HG03469 (cell line): ENCODE data around the gene CEP20.

ENCODE experiments used
- ATAC-seq: cut with Tn5 transposase; IDR thresholded peaks from one replicate; pipeline ENCODE4 v1.9.1; 2021; ENCODE audit warnings: mild to moderate bottlenecking, moderate library complexity, moderate number of reproducible peaks; ENCODE audit not compliant: unreplicated experiment

The CEP20 gene

GRCh38 chr16:15898654-15899053 is 10.3 kb upstream of the CEP20 start:
- ATAC-seq, result no peak

GRCh38 chr16:15897834-15898254 is 9.4 kb upstream of the CEP20 start:
- no peak for ATAC-seq

DNA sequence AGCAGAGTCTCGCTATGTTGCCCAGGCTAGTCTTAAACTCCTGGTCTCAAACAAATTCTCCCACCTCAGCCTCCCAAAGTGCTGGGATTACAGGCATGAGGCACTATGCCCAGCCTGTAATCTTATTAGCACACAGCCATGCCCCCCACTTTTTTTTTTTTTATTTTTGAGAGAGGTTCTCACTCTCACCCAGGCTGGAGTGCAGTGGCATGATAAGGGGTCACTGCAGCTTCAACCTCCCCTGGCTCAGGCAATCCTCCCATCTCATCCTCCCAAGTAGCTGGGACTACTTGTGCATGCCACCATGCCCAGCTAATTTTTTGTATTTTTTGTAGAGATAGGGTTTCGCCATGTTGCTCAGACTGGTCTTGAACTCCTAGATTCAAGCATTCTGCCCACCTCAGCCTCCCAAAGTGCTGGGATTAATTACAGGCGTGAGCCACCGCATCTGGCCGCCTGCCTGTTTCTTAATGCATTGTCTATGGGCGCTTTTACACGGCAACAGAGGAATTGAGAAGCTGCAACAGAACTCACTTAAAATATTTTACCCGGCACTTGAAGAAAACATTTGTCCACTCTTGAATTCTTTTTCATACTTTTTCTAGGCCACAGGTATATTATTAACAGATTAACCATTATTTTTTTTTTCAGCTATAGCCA is 8.8 kb upstream of the CEP20 start:
- ATAC-seq, result no peak

GRCh38 chr16:15894571-15895374 is 6.4 kb upstream of the CEP20 start:
- ATAC-seq, result no peak

GRCh38 chr16:15891508-15891907 is 3.1 kb upstream of the CEP20 start:
- no peak for ATAC-seq

DNA sequence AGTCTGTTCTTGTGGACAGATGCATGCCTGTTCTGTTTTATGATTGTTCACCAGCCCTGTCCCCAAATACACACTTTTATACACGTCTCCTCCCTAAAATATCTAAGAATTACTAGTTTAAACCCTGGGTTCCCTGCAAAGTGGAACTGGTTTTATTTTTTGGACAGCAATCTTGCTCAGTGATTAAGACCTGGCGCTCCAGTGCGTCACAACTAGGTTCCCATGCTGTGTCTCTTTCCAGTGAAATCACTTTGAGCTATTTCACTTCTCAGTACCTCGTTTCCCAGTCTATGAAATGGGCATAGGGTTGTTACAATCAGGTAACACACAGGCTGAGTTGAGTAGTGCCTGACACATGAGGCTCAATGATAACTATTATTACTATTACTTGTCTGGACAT is 1.1 kb downstream of the CEP20 start:
- ATAC-seq, result no peak

DNA sequence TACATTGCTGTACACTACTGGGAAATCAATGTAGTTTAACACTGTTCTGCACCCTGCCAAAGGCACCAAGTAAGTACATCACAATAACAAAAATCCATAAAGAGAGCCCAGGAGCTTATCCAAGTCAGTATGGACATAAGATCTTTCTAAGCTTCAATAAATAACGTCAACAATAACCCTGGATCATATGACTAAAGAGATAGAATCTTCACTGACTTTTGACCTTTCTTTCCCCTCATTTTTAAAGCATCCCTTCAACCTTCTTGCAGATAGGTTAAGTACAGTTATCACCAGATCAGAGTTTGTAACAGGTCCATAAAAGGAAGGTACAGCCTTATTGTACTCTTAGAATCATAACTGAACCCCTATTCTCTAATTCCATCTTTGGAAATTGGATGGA is 2.3 kb downstream of the CEP20 start:
- ATAC-seq, result no peak

DNA sequence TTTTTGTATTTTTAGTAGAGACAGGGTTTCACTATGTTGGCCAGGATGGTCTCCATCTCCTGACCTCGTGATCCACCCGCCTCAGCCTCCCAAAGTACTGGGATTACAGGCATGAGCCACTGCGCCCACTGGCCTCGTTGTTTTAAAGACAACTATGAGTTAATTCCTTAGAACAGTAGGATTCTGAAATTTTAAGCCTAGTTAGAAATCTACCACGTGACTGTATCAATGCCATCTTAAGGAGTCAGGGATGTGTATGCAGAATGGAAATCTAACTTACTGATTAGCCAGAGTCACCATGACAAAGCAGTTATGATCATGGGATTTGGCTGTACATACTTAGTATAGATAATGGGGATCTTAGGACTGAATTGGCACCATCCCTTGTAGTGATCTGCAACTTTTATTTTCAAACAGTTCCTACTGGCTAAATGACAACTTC is 2.8 kb downstream of the CEP20 start:
- ATAC-seq, result no peak

DNA sequence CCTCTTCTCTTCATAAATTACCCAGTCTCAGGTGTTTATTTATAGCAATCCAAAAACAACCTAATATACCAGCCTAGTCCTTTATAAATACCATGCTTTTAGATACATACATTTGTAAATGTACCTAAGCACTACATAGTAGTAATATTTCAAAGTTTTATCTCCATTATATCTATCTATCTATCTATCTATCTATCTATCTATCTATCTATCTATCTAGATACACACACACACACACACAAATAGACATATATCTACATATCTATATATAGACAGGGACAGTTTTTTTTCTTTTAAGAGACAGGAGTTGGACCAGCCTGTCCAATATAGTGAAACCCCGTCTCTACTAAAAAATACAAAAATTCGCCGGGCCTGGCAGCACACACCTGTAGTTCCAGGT is 5.8 kb downstream of the CEP20 start:
- no peak for ATAC-seq

DNA sequence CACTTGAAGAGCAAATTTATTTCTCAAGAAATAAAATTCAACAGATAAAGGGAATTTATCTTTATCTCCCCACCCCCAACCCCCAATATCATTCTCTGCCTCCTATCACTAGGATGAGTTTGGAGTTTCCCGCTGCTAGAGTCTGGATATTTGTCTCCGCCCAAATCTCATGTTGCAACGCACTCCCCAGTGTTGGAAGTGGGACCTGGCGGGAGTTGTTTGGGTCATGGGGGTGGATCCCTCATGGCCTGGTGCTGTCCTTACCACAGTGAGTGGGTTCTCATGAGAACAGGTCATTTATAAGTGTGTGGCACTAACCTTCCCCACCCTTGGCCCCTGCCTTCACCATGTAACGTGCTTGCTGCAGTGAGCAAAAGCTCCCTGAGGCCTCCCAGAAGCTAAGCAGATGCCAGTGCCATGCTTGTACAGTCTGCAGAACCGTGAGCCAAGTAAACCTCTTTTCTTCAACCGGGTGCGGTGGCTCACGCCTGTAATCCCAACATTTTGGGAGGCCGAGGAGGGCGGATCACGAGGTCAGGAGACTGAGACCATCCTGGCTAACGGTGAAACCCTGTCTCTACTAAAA is 6.5 kb downstream of the CEP20 start:
- no peak for ATAC-seq

- no peak for ATAC-seq
These were observed 7.7 kb downstream of the CEP20 start for GRCh38 chr16:15880434-15881308.

DNA sequence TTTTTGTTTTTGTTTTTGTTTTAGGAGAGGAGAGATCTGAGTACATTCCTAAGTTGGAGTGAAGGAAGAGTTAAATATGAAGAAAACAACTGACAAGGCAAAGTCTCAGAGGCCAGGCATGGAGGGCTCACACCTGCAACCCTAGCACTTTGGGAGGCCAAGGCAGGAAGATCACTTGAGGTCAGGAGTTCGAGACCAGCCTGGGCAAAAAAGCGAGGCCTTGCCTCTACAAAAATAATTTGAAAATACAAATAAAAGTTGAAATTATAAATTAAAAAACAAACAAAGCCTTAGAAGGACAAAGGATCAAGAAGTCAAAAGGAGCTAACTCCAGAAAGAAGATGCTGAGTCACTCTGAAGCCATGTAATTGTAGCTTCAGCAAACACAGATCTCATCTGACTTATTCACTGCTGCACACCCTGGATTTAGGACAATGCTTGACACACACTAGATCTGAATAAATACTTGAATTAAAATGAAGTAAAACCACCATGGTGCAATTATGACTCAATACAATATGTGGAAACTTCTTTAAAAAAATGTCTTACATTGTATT is 9.1 kb downstream of the CEP20 start:
- no peak for ATAC-seq

- ATAC-seq, result no peak
These were observed 11.9 kb downstream of the CEP20 start for GRCh38 chr16:15876503-15876902.

DNA sequence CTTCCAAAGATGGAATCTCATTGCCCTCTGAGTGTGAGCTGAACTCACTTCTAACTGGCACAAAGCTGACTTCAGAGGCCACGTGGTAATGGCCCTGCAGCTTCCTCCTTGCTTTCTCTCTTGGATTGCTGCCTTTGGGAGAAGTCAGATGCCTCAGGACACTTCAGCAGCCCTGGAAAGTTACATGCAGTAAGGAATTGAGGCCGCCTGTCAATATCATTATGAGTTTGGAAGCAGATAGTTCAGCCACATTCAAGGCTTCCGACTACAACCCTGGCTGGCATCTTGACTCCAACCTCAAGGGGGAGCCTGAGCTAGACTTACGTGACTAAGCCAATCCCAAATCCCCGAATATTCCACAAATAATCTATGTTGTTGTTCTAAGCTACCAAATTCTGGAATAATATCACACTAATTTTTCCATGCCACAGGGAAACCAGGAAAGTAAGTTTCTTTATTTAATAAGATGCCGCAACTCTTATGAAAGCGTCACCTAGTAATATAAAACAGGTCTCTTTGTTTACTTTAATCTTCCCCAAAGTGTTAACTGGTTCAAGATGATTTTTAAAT is 13.6 kb downstream of the CEP20 start:
- no peak for ATAC-seq

GRCh38 chr16:15873737-15874136 is 14.7 kb downstream of the CEP20 start:
- no peak for ATAC-seq

GRCh38 chr16:15873301-15873700 is 15.1 kb downstream of the CEP20 start:
- ATAC-seq, result no peak

GRCh38 chr16:15870011-15870410 is 18.4 kb downstream of the CEP20 start:
- no peak for ATAC-seq

GRCh38 chr16:15866451-15866850 is 22.0 kb downstream of the CEP20 start:
- no peak for ATAC-seq

DNA sequence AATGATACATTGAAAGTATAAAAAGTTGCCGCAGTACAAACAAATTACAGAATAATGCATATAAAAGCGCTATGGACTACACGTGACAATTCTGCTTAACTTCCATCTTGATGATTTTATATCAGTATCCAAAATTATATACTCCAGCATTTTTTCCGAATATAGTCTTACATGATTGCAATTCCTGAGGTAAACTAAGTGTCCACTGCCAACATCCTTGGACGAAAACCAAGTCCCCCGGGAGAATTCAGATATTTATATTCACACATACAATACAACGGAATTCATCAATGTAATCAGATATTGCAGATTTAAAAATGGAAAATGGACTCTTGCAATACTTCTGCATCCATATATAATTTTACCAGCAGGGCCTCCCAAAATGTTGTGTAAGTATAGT is 22.7 kb downstream of the CEP20 start:
- ATAC-seq, result no peak

- no peak for ATAC-seq
These were observed 23.5 kb downstream of the CEP20 start for GRCh38 chr16:15864939-15865338.
